Tibial nerve (tissue), 4 donors: ENCODE results near the gene SPCS3. TPM values are rescaled to one million over a fixed set of nuclear protein-coding genes. Genes with fewer than 3 reads are reported as not detected.

Source experiments
- DNase-seq, 2 donors: peaks; one replicate each; pipeline ENCODE4 v3.0.0-alpha.2; 2019; ENCODE audit warnings: low spot score in 2 of 2
- H3K27ac ChIP-seq, 4 donors: fragments of 200-600 bp; sonication (generic) in 3 of 4; one replicate each; pipeline ENCODE4 v1.5.1; 2017 to 2019; ENCODE audit warnings: mild to moderate bottlenecking in 1 of 4
- H3K27me3 ChIP-seq, 2 donors: fragments of 200-600 bp; sonication (generic) in 1 of 2; one replicate each; pipeline versions ENCODE4 v1.5.1 to v1.6.0; 2017 to 2019
- H3K36me3 ChIP-seq, 3 donors: fragments of 200-600 bp; sonication (generic); one replicate each; pipeline ENCODE4 v1.5.1; 2018 to 2019
- H3K4me1 ChIP-seq, 4 donors: fragments of 200-600 bp; sonication (generic) in 3 of 4; one replicate each; pipeline ENCODE4 v1.5.1; 2017 to 2019
- H3K4me3 ChIP-seq, 4 donors: fragments of 200-600 bp; sonication (generic) in 3 of 4; one replicate each; pipeline ENCODE4 v1.5.1; 2017 to 2019; ENCODE audit warnings: mild to moderate bottlenecking in 1 of 4, moderate library complexity in 1 of 4
- H3K9me3 ChIP-seq, 4 donors: fragments of 200-600 bp; sonication (generic) in 3 of 4; one replicate each; pipeline ENCODE4 v1.5.1; 2017 to 2019
- CTCF ChIP-seq, 5 experiments: fragments of 200-600 bp in 3 of 5; fragments of 450-650 bp in 2 of 5; sonication (generic) in 3 of 5; IDR thresholded peaks; one replicate each; pipeline ENCODE4 v1.5.1; 2016 to 2019; ENCODE audit warnings: antibody characterized with exemption in 5 of 5, mild to moderate bottlenecking in 3 of 5, moderate library complexity in 2 of 5
- EP300 ChIP-seq, 2 donors: sonication (generic); formaldehyde crosslinking; IDR thresholded peaks; one replicate each; pipeline ENCODE4 v1.6.1; 2017; ENCODE audit warnings: antibody characterized with exemption in 2 of 2, mild to moderate bottlenecking in 1 of 2
- POLR2A ChIP-seq, 2 donors: fragments of 450-650 bp; IDR thresholded peaks; one replicate each; pipeline ENCODE4 v1.6.1; 2017; ENCODE audit warnings: antibody characterized with exemption in 2 of 2, mild to moderate bottlenecking in 2 of 2, moderate library complexity in 2 of 2
- whole genome bisulfite sequencing, 2 donors: methylation state at CpG; one replicate each; pipeline ENCODE4 v1.1.5; 2018; 5-methylcytosine and 5-hydroxymethylcytosine counted together
- total RNA-seq, 4 donors: library from RNA; depleted of rRNA; stranded (reverse); fragments of >200 nt; gene quantifications; one replicate each; pipeline ENCODE4 v1.1.0, GENCODE V29; 2016

Gene SPCS3
- total RNA-seq, 4 donors from 2014 or later, result 55.7 to 80.6 (median 73.1) TPM

- H3K27me3 ChIP-seq, result no peaks in the 10 kb centered on the region
- H3K36me3 ChIP-seq, result no peaks in the 10 kb centered on the region
- H3K27ac ChIP-seq, result no peak overlapping the region
- no peaks in the 10 kb centered on the region for H3K9me3 ChIP-seq
- DNase-seq, result no peak
- H3K4me1 ChIP-seq, result no peaks in the 10 kb centered on the region
- TF ChIP-seq EP300 (IDR thresholded peaks at IDR 0.05) (no peak), CTCF (IDR thresholded peaks at IDR 0.05) (no peak), POLR2A (IDR thresholded peaks at IDR 0.05) (no peak)
- H3K4me3 ChIP-seq, result peak overlapping the region in 1 of 4 donors; percentile 6
- WGBS, 2 donors, result 64 to 71% methylated on average over 11 of the region's 11 CpGs
Measured at GRCh38 chr4:176380352-176381157, 60.8 kb downstream of the SPCS3 start.

Other genes starting within 250 kb of the SPCS3 start
- under 1 TPM in 2 of 4 donors, not detected in 2; 0.21 to 0.44 TPM for gene SPATA4, start 124.4 kb upstream of the SPCS3 start, total RNA-seq
- not detected for gene ASB5, start 50.7 kb upstream of the SPCS3 start, total RNA-seq